Stimulated activated CD8-positive, alpha-beta memory T cell treated with anti-CD3 and anti-CD28 coated beads, Interleukin-7, amount 100 ng/mL, for 24 hours (primary cell): Measurements from ENCODE around the gene ACOXL.
"Not testable (repeated sequence)": the region's sequence is repeated elsewhere in the genome, so short reads cannot be mapped to it uniquely, and the experiment has no call there.

Source experiments
- DNase-seq: peaks from one replicate; pipeline ENCODE4 v3.0.0-alpha.2; 2020; ENCODE audit warnings: low read depth

Gene ACOXL

DNA sequence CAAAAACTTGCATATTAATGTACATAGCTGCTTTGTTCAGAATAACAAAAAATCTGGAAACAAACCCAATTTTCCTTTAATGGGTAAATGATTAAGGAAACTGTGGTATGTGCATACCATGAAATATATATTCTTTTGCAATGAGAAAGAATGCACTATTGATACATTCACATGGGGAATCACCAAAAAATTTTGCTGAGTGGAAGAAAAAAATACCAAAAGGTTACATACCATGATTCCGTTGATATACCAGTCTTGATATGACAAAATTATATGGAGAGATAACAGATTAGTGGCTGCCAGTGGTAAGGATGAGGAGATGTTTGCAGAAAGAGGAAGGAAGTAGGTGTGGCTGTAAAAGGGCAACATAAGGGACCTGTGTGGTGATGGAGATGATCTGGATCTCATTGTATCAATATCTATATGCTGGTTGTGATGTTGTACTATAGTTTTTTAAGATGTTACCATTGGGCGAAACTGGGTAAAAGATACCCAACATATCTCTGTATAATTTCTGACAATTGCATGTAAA lies 333.8 kb downstream of the ACOXL start:
- DNase-seq: no peak

DNA sequence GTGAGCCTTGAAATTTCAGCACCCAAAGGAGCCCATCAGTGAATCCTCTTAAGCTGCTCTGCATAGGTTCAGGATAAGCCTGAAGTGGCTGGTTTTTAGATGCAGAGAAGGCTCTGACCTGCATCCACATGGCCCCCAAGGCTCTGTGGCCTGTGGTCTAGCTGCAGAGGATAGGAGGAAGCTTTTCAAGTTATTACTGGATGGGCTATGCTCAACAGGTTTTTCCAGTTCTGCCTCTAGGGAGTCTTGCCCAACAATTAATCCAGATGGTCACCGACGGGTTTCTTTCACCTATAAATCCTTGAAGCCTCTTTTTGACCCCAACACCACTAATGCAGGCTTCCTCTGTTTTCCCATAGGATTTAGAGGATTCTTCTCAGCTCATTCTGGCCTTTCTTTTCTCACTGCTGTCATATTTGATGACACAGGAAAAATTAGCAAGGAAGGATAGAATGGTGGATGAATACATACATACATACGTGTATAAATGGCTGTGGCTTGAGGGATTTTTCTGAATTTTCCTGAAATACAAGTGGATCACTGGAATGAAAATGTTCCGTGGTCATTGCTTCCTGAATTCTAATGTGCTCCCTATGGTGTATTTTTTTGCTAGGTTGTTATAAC lies 336.2 kb downstream of the ACOXL start:
- DNase-seq: no peak

DNA sequence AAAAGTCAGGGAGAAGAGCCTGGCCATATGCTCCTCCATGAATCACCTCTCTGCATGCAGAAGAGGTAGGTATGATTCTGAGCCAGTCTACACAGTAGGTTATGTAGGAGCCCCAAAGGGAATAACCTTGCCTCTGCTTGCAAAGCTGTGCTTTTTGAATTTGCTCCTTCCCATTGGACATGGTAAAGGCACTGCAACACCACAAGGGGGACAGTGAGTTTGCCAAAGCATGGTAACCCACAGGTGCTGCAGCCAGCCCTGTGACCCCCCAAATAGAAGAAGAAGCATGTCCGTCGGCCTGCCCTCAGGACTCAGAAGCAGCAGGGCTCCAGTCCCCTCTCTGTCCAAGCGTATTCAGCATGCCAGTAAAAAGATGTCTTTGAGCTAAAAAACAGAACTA lies 337.3 kb downstream of the ACOXL start:
- DNase-seq: no peak

DNA sequence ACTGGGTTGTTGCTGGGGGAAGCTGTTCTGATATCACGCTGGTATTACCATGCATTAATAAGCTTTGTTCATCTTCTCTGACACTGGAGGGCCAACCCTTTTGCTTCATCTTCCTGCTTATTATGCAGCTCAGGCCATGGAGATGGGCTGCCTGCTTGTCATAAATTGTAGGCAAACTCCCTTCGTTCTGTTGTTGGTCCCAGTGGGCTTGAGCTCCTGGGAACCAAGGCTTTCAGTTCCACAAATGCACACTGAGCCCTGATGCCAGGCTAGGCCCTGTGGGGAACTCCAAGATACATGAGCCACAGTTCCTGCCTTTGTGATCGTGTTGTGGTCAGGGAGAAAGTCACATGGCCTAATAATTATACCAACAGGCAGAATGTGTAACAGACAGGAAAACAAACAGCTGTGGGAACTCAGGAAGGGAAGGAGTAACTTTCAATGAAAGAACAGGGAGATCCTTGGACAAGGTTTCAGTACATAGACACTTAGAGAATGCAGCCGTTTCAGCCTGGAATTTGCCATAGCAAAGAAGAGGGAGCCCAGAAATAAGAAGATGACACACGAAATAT lies 339.3 kb downstream of the ACOXL start:
- DNase-seq: no peak

DNA sequence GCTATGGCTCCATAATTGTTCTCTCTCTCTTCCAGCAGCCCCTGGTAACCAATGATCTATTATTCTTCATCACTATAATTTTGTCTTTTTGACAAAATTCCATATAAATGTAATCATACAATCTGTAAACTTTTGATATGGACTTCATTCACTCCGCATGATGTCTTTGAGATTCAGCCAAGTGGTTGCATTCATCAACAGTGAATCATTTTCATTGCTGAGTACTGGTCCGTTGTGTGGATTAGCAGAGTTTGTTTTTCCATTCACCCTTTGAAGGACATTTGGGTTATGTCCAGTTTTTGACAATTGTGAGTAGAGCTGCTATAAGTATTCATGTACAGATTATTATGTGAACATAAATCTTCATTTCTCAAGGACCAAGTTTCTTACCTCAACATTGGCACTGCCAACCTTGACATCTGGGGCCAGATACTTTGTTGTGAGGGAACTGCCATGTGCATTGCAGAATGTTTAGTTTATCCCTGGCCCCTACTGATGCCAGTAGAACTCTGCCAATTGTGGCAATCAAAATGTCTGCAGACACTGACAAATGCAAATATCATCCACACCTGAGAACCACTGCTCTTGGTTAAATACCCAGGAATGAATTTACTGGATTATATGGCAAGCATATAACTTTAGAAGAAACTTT lies 340.0 kb downstream of the ACOXL start:
- DNase-seq: no peak

DNA sequence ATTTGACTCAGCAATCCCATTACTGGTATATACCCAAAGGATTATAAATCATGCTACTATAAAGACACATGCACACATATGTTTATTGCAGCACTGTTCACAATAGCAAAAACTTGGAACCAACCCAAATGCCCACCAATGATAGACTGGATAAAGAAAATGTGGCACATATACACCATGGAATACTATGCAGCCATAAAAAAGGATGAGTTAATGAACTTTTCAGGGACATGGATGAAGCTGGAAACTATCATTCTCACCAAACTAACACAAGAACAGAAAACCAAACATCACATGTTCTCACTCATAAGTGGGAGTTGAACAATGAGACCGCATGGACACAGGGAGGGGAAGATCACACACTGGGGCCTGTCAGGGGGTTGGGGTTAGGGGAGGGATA lies 350.3 kb downstream of the ACOXL start:
- DNase-seq: not testable (repeated sequence)

DNA sequence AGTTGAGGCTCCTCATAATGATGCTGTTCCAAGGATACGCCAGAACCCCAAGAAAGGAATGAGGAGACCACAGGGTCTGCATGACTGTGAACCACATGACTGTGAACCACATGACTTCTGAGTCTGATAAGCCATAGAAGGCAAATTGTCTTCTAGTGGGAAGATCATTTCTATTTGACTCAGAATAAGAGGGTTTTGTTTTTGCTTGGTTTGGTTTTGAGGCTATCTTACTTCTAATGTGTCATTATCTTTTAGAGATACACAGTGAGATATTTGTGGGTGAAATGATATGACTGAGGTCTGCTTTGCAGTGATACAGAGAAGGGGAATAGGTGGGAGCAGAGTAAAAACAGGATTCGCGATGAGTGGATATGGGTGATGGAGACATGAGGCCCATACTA lies 359.4 kb downstream of the ACOXL start:
- no peak for DNase-seq

DNA sequence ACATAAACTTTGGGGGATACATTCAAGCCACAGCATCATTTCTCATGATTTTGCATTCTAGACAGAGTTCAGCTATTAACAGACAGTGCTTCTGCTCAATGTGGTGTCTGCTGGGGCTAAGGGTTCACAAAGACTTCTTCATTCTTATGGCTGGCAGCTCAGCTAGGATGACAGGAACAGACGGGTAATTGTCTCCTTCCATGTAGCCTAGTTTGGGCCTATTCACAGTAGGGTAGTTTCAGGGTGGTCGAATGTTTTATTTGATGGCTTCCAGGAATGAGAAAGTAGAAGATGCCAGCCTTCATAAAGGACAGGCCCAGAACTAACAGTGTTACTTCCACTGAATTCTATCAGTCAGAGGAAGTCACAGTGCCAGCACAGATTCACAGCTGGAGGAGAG lies 362.3 kb downstream of the ACOXL start:
- DNase-seq: no peak

DNA sequence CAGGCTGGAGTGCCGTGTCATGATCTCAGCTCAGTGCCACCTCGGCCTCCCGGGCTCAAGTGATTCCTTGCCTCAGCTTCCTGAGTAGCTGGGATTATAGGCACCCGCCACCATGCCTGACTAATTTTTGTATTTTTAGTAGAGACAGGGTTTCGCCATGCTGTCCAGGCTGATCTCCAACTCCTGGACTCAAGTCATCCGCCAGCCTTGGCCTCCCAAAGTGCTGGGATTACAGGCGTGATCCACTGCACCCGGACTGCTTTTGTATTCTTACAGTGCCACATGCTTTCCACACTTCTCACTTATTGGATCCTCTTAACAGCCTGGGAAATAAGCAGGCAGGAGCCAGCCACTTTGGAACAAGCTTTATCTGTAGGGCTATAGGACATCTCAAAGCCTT lies 363.1 kb downstream of the ACOXL start:
- no peak for DNase-seq

DNA sequence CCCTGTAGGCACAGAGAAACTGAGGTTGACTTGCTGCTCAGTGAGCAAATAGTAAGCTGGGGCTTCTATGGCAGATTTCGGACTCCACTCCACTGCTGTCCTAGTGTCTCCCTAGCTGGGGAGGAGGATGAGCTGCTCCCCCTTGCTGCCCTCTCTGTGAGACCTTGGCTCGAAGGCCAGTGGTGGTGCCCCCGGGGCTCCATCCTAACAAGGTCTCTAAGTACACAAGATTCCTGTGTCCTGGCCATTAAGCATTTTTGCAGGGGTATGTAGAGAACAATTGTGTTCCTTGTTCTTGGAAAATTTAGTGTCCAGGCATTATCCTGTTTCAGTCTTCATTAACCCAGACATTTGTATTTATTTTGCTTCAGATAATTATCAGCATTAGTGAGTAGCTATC lies 367.0 kb downstream of the ACOXL start:
- DNase-seq: no peak

DNA sequence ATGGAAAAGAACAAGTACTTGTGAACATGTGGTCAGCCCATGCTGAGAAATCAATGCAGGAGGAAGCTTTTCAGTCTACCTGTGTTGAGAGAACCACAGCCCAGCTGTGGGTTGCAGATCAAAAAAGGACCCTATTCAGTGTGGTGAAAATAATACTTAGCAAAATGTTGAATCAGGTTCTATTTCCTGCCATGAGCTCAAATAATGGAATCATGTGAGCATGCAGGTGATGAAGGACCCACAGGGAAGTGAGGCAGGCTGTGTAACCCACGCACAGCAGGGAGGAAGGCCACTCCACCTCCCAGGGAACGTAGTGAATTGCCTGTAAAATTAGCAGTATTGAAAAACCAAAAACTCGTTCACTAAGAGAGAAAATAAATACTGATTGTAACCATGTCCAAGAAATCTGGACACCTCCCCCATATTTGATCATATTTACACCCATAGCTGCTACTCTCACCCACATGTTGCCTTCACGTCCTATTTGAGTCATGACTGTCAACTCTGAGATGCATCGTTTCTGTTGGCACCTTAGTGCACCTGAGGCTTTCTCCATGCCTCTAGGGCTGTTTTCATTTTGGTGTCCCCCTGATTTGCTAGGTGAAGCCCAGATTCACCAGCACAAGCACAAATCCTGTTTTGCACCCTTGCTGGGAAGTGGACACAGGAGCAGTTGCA lies 367.9 kb downstream of the ACOXL start:
- no peak for DNase-seq

DNA sequence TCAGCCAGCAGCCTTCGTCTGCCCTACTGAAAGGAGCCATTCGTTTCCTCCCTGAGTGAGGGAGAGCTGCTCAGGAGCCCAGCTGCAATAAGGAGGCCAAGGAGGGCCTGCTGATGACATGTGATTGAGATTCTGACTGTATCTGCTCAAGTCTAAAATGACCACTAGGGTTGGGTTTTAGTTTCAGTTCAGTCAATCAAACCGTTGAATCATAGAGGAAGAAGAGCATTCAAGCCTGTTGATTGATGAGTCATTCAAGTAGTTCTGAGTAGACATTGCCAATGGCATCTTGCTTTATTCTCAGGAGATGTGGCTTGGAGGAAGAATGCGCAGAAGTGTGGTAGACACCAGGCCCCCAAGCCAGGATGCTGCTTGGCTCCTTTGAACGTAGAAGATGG lies 368.4 kb downstream of the ACOXL start:
- DNase-seq: no peak

DNA sequence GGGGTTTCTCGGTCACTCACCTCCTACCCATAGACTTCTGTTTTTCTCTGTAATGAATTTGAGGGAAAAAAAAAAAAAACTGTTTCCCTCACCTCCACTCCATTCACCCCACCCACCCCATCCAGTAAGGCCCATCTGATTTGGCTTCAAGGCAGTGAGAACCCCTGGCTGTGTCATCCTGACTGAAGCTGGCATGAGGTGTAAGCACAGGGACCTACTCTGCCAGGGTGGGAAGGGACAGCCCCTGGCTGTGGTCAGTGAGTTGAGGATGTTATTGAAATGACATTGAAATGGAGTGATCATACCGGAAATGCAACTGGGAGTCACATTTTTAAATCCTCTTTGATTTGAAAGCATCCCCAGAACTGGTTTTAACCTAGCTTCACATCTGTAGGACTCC lies 369.2 kb downstream of the ACOXL start:
- DNase-seq: no peak

DNA sequence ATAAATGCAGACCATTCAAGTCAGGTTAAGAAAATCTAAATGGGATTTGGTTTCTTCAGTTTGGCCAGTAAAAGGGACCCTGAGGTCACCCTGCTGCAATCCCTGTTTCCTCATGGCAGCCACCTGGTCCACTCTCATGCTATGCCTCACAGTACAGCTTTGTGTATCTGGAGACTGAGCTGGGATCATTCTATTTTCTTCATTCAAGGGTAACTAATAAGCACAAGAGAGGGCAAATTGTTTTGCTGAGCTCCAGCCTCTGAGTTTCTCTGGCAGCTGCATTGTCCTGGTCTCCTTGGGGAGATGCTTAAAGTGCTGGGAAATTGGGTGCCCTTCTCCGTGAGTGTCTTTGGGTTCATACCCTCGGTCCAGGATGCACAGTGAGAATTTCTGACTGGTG lies 369.8 kb downstream of the ACOXL start:
- no peak for DNase-seq

DNA sequence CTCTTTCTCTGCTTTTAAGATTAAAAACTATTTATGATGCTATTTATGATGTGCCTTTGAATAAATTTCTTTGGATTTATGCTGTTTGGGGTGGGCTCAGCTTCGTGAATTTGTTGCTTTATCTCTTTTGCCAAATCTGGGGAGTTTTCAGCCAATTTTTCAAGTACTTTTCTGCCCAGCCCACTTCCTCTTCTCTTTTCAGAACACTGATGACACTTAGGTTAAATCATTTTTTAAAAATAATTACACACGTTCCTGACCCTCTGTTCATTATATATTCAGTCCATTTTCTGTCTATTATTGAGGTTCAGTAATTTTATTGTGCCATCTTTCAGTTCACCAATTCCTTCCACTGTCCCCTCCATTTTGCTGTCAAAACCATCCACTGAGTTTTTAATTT lies 373.6 kb downstream of the ACOXL start:
- no peak for DNase-seq

DNA sequence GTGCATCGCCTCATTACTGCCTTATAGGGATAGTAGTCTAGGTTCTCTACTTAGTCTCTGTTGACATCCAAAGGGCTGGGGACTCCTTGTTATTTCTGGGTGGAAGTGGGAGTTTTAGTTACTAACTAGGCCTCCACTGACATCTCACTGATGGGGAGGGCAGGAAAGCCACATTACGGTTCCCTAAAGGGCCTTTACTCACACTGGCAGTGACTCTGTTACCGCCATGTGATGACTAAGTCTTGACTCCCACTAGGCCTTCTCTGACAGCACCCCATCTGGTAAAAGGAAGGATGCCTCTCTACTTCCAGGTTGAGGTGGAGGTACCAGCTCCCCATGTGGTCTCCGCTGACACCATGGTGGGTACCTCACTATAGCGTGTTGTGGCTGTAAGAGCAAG lies 374.3 kb downstream of the ACOXL start:
- no peak for DNase-seq

DNA sequence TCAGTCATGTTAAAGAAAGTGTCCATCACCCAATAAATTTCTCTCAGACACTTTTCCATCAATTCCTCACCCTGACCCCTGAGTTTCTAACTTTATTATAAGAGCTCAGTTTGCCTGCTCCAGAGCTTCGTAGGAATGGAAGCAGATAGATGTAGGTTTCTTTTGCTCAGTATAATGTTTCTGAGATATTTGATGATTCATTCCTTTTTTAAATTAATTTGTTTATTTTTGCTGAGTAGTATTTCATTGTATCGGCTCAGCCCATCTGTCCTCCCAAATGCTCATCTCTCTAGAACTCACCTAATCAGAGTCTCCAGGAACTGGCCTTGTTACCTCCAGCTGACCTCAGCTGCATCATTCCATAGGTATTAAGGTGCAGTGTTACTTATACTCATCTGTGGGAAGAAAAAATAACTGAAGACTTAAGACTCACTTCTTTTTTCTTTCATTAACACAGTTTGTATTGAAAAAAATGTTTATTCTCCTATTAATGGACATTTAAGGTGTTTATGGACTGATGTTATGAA lies 376.4 kb downstream of the ACOXL start:
- DNase-seq: no peak

DNA sequence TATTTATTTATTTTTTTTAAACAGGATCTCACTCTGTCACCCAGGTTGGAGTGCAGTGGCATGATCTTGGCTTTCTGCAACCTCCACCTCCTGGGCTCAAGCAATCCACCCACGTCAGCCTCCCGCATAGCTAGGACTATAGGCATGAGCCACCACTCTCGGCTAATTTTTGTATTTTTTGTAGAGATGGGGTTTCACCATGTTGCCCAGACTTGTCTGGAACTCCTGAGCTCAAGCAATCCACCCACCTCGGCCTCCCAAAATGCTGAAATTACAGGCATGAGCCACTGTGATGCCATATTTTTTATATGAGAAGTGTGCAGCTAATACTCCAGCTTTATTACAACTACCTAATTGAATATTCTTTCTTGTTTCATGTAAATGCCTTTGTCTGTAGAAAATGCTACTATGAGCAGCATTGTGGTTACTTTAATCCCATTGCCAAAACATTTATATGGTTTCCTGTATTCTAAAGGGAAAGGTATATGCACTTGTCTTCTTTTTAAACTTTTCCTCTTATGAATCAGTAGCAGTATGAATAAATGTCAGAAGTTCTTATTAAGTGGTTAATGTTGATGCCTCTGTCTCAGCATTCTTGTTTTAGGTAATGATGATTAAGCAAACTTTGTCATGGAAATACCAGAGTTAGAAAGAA lies 378.9 kb downstream of the ACOXL start:
- no peak for DNase-seq

DNA sequence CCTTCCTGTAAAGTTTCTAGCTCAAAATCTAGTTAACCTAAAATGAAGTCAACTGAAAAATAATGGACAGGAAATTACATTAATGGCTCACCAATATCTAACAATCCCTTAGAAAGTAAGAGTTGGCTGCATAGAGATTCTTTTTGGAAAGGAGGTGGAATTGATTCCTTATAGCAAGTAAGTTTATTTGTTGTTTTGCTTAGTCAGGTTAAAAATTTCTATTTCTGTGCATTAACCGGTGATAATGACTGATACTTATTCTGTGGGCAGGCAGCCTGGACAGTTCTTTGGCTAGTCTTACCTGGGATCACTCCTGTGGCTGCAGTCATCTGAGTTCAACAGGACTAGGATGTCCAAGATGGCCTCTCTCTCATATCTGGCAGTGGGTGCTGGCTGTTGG lies 381.5 kb downstream of the ACOXL start:
- DNase-seq: no peak

DNA sequence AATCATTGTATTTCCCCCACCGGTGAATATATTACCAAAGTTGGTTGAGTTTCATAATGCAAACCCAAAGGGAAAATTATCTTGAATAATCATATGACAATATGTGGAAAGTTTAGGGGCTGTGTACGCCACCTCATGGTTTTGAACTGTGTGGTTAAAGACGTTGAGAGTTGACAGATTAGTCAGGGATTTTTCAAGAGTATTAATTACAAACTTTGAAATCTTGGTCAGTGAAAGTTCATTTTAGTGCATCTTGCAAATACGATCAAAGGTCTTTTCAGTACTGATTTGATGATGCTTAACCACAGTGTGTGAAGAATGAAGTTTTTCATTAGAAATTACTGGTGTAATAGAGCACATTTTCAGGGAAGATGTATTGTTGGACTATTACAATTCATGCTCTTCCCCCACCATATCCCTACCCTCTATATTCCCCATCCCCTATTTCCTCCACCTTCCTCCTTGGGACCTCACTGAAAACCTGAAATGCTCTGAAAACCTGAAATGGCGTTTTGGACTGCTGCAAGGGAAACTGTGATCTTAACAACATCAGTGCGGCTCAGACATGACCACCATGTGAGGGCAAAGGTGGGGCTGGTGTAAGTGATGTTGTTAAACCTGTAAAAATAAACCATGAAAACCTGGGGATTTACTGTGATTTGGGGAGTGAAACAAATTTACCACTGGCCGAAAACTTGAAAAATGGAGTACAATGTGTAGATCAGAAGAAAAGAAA lies 383.8 kb downstream of the ACOXL start:
- DNase-seq: no peak

DNA sequence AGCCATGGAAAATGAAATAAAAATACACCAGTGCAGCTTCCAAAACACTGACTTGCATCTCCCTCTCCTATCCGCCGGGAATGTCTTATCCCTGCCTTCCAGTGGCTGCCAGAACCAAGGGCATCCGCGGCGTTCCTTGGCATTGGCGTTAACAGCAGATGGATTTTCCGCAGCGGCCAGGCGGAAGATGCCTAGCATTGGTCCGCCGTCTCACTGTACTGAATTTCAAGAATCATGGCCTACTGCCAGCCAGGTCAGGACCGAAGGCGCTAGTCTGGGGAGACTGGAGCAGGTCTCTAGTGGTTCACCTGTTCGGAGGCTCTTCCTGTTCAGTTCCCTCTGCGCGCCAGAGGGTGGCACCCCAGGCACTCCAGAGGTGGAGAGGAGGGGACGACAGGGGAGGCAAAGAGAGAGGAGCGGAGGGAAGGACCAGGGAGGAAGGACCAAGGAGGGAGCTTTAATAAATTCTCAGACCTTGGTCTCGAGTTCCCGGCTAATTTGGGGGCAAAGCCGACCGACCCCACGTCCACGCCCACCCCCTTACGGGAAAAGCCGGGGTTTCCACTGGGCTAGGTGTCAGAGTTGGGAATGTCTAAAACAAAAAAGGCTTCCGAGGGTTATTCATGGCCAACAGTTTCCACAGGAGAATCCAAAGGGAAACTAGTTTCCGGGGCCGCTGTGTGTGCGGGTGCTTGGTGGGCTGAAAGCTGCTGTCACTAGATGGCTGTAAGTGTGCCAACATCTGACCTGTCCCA lies 384.6 kb downstream of the ACOXL start:
- no peak for DNase-seq
